GM21528 (cell line): ENCODE measurements around the gene LMOD2.

Experiments
- ATAC-seq: cut with Tn5 transposase; IDR thresholded peaks from one replicate; pipeline ENCODE4 v1.9.1; 2021; ENCODE audit warnings: mild to moderate bottlenecking, moderate library complexity; ENCODE audit not compliant: unreplicated experiment, low FRiP score

LMOD2 gene

GRCh38 chr7:123666492-123666891, 10.8 kb downstream of the LMOD2 start:
- ATAC-seq: no peak

DNA sequence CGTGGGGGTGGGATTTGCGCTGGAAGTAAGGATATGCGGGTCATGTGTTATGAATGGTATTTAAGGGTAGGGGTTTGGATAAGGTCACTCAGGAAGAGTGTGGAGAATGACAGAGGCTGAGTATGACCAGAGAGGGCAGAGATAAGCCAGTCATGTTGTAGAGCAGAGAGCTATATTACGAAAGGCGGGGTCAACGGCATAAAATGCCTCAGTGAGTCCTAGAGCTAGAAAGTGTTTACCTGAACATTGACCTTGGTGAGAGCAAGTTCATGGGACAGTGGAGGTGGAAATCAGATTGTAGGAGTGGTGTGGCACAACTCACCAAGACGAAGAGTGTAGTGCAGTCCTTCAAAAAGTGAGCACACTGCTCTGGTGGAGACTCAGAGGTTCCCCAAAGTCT, 13.8 kb downstream of the LMOD2 start:
- no peak for ATAC-seq

DNA sequence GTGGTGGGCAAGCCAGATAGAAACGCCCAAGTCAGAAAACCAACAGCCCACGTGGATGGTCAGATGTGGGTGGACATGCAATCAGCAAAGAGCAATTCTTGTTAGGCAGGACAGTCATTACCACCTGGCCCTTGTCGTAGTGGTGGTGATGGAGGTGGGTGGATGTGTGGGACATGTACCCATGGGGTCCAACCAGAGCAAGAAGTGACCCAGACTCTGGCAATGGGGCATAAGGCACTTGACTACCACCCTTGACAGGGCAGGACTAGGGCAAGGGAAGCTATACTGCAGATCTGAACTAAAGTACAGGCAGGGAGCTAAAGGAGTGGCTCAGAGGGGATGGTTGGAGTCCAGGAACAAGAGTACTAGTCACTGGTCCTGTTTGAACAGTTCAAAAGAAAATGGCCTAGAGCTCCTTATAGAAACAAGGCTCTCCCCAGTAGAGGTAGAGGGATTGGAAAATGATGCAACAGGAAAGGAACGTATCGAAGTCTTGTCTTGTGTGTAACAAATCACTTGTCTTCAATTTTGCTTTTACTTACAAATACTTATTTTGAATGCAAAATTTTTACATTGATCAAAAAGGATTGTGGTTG, 17.6 kb downstream of the LMOD2 start:
- ATAC-seq: no peak

DNA sequence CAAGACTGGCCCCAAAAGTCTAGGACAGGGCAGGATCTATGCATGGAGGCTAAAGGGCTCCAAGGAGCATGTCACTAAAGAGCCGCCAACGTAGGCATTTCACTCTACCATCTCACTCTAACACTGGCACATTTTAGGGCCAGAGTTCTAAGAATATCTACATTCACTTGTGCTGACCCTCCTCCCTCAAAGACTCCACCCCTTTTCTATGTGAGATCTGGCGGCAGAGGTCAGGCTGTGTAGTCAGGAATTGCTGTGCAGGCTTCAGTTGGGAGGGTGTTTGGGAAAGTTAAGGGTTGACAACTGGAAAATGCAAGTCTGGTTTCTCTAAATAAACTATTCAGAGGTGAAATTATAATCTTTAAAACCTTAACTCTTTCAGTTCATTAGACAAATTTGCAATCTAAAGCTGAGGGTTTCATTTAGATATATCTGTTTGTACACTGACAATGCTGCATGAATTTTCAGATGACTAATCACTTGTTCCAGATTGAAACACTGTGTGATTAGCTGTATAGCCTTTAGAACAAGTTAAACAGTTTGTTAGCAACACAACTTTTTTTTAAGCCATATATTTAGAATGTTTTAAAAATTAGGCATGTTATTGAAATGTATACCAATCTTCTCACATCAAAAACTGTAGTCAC, 18.2 kb downstream of the LMOD2 start:
- no peak for ATAC-seq

GRCh38 chr7:123674399-123675180, 18.9 kb downstream of the LMOD2 start:
- ATAC-seq: no peak

DNA sequence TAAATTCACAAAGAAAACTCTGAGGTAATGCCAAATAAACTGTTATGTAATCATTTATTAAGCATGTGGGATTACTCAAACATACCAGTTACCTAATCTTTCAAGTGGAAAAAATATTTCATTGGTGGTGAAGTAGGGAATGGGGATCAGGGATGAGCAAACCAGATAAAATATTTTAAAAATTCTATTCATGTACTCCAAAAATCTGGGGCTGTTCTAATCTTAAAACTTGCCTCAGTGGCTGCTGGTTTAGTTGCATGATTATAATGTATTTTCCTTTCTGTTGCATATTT, 19.5 kb downstream of the LMOD2 start:
- ATAC-seq: no peak

DNA sequence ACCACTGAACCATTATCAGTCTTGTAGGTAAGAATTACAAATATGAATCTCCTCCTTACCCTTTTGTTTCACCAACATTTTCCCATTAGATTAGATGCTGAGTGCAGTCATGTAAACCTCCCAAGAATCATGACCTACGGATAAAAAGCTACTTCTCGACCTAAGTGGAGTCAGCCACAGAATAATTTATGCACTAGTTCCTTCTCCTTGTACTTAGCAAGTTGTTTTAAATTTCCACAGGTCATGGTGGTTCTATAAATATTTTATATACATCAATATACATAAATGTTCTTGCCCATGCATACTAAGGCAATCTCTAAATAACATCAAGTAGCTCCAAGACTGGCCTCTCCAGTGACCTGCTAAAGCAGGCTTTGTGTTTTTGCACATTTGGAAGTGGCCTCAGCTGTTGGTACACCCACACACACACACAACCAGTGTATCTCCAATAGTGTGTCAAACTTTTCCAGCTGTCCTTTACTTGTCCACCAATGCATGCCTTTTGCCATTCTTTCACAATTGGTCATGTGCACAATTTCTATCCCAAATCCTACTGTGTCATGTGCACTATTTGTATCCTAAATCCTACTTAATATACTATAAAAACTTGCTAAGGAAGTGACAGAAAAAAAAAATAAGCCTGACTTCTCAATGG, 21.5 kb downstream of the LMOD2 start:
- no peak for ATAC-seq

DNA sequence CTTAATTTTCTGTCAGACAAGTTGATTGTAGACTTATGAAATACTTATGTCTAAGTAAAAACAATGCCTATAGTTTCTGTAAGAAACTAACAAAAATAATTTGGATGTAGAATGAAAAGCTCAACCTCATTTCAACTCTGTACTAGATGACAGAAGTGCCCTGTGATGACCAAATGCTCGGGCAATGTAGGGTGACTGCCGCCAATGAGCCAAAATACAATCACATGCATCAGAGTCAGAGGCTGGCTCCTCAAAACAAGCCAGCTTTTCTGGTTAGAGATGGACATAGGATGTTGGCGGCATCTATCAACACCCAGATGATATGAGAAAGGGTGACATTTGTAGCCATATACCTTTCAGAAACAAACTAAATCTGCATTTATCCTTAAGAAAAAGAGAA, 23.9 kb downstream of the LMOD2 start:
- ATAC-seq: no peak

- ATAC-seq: no peak
These were observed 24.9 kb downstream of the LMOD2 start for GRCh38 chr7:123680580-123680979.

GRCh38 chr7:123681561-123681960, 25.9 kb downstream of the LMOD2 start:
- ATAC-seq: no peak

- ATAC-seq: no peak
These were observed 27.0 kb downstream of the LMOD2 start for GRCh38 chr7:123682690-123683089.

GRCh38 chr7:123687161-123687560, 31.5 kb downstream of the LMOD2 start:
- no peak for ATAC-seq

DNA sequence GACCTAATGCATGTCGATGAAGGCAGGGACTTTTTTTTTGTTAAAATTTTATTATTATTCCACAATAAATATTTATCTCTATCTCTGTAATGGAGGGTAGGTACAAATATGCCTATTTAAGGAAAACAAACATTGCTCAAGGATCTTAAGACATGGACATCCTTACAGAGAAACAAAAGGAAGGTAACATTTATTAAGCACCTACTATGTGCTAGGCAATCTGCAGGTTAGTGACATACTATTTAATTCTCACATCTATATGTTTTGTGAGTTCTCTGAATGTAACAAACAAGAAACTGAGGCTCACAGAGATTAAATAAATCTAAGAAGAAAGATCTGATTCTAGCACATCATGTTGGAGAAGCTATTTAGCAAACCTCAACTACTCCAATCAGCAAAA, 32.1 kb downstream of the LMOD2 start:
- no peak for ATAC-seq

- no peak for ATAC-seq
These were observed 33.6 kb downstream of the LMOD2 start for GRCh38 chr7:123689250-123689649.

- ATAC-seq: no peak
These were observed 34.9 kb downstream of the LMOD2 start for GRCh38 chr7:123690550-123690949.

DNA sequence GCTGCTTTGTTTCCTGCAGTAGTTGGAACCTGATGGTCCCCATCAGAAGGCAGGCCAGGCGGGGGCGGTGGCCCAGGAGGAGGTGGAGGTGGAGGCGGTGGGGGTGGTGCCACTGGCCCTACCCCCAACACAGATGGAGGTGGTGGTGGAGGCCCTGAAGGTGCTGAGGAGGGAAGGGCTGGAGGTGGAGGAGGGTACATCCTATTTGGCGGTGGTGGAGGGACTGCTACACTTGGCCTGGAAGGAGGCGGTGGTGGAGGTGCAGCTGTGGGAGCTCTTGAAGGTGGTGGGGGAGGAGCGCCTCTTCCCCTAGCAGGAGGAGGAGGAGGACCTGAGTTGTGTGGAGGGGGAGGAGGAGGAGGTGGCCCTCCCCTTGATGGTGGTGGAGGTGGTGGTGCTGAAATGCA, 36.8 kb downstream of the LMOD2 start:
- no peak for ATAC-seq

DNA sequence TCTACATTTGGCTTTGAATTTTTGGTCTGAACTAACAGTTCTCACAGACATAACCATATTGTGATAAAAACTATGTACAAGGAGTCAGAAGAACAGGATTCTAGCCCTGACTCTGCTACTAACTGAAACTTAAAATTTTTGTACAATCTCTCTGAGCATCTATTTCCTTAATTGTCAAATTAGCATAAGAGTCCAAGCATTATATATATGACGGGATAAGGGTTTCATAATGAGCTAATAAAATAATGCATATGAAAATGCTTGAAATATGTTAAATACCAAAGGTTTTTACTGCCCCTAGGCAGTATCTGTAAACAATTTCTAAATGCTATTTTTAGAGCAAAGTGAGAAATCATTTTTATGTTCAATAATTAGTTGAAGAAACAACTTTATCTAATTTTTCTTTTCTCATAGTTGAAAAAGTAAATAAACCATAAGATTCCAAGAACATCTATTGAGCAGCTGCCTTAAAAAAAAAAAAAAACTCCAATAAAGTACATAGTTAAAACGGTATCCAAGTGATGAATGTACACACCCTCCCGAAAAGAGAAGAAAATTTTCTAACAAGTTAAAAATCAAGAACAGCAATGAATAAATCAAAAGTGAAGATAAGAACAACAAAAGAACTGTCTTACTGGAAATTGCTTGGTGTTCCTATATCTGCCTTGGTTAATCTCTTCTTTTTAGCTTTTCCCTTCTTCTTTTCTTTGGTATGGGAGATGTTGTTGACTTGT, 40.4 kb downstream of the LMOD2 start:
- ATAC-seq: no peak

- no peak for ATAC-seq
These were observed 49.7 kb downstream of the LMOD2 start for GRCh38 chr7:123705211-123705901.

DNA sequence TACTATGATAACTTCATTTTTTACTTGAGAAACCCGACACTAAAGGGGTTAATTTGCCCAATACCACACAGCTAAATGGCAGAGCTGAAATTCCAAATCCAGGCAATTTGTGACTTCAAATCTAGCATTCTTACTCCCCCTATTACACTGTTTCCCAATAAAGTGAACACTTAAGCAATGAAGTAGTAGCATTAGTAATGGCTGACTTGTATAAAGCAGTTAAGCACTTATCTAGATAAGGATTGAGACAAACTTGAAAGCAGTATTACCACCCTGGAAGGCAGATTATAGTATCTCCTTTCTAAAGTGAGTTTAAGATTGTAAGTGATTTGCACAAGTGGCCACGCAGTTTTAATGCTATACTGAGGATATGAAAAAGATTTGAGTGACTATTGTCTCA, 53.9 kb downstream of the LMOD2 start:
- ATAC-seq: no peak

GRCh38 chr7:123710683-123711082, 55.0 kb downstream of the LMOD2 start:
- no peak for ATAC-seq
